Kidney (tissue), 14 donors: ENCODE measurements around the gene NSFL1C. TPM values are rescaled to one million over a fixed set of nuclear protein-coding genes. Genes with fewer than 3 reads are reported as not detected.

Experiments used
- DNase-seq, 5 donors: peaks; one replicate each; pipeline ENCODE4 v3.0.0-alpha.2; 2013 to 2020
- FAIRE-seq: peaks from 2 replicates; lab custom pipeline; 2012; peaks lifted over from hg19 to GRCh38; lab: Jason Lieb, UNC
- H3K27ac ChIP-seq, 2 donors: one replicate each; pipeline ENCODE4 v1.7.0; 2013; ENCODE audit warnings: low read depth in 2 of 2, low read length in 2 of 2, inconsistent platforms in 1 of 2
- H3K27me3 ChIP-seq: one replicate; pipeline ENCODE4 v1.7.1; 2013; ENCODE audit warnings: low read length, inconsistent platforms; ENCODE audit not compliant: control insufficient read depth, insufficient read depth
- H3K36me3 ChIP-seq, 3 donors: one replicate each; pipeline versions ENCODE4 v1.7.0 to v1.7.1; 2013; ENCODE audit warnings: low read length in 3 of 3, control low read depth in 1 of 3, inconsistent platforms in 1 of 3; ENCODE audit not compliant: insufficient read depth in 3 of 3, control insufficient read depth in 2 of 3
- H3K4me1 ChIP-seq, 3 donors: one replicate each; pipeline versions ENCODE4 v1.7.0 to v1.7.1; 2013; ENCODE audit warnings: low read length in 3 of 3, inconsistent platforms in 1 of 3, low read depth in 1 of 3; ENCODE audit not compliant: control insufficient read depth in 2 of 3, insufficient read depth in 2 of 3
- H3K4me3 ChIP-seq, 3 donors: one replicate each; pipeline versions ENCODE4 v1.7.0 to v1.8.1; 2013; ENCODE audit warnings: low read length in 3 of 3, control low read depth in 1 of 3, inconsistent platforms in 1 of 3
- H3K9ac ChIP-seq, 3 donors: one replicate each; pipeline versions ENCODE4 v1.7.0 to v1.7.1; 2013; ENCODE audit warnings: low read length in 3 of 3, control low read depth in 1 of 3, inconsistent platforms in 1 of 3
- H3K9me3 ChIP-seq, 3 donors: one replicate each; pipeline versions ENCODE4 v1.7.0 to v1.7.1; 2013; ENCODE audit warnings: low read length in 3 of 3, control low read depth in 1 of 3, inconsistent platforms in 1 of 3; ENCODE audit not compliant: control insufficient read depth in 2 of 3, insufficient read depth in 1 of 3
- CTCF ChIP-seq: IDR thresholded peaks from 3 replicates; pipeline ENCODE4 v1.5.1; 2012; ENCODE audit warnings: mild to moderate bottlenecking, moderate library complexity, borderline replicate concordance; ENCODE audit not compliant: insufficient read depth; ENCODE audit errors: extremely low read depth
- intact Hi-C: fragments of 100-400 bp; cut with DNase I; formaldehyde crosslinking; loops from one replicate; pipeline ENCODE4 v1.11.1; 2022
- polyA plus RNA-seq: library from polyadenylated mRNA; stranded (reverse); fragments of 350-450 nt; fragmentation: Illumina TruSeq; extraction: RNeasy Lipid Tissue Mini Kit (QIAGEN cat#74804); gene quantifications from one replicate; pipeline ENCODE4 v1.2.3, GENCODE V29; 2014; ENCODE audit warnings: low read depth, low replicate concordance; ENCODE audit not compliant: insufficient read depth
- total RNA-seq: library from RNA; stranded (reverse); fragmentation: NEBNext Ultra II Directional; extraction: Animal tissue kit (Norgen Biotek cat#: 25700); gene quantifications from one replicate; pipeline ENCODE4 v1.2.1, GENCODE V29; 2021
- donor health status: control.
- donor health status: control.
- donor health status: control.
- donor health status: control.
- donor health status: control.
- donor health status: DM: yes; HTN: yes; CAD: no.
- donor health status: Normal renal cell carcinoma (clear cell type).

Gene NSFL1C
- total and polyA plus RNA-seq, 2 donors from 2014 or later, result 76.1 to 78.2 TPM

GRCh38 chr20:1489764-1490436 lies 23.3 kb upstream of the NSFL1C start:
- H3K36me3 ChIP-seq, result no peaks in the 10 kb centered on the region
- no peak overlapping the region for H3K4me3 ChIP-seq
- H3K4me1 ChIP-seq, result no peaks in the 10 kb centered on the region
- no peak overlapping the region for H3K9ac ChIP-seq
- H3K27me3 ChIP-seq, result no peaks in the 10 kb centered on the region
- no peak for FAIRE-seq
- DNase-seq, result no peak
- H3K27ac ChIP-seq, result no peak overlapping the region
- H3K9me3 ChIP-seq, result no peaks in the 10 kb centered on the region
- intact Hi-C loops, result no loop called here
- no peak for TF ChIP-seq CTCF

GRCh38 chr20:1489325-1489724 lies 22.7 kb upstream of the NSFL1C start:
- Histone ChIP-seq H3K9me3 (no peaks in the 10 kb centered on the region), H3K4me1 (no peaks in the 10 kb centered on the region), H3K27me3 (no peaks in the 10 kb centered on the region), H3K36me3 (no peaks in the 10 kb centered on the region), H3K9ac (no peak overlapping the region), H3K4me3 (no peak overlapping the region), H3K27ac (no peak overlapping the region)
- no peak for TF ChIP-seq CTCF
- DNase-seq (no peak), FAIRE-seq (no peak)
- intact Hi-C loops, result no loop called here

GRCh38 chr20:1486566-1486965 lies 19.9 kb upstream of the NSFL1C start:
- no peaks in the 10 kb centered on the region for H3K27me3 ChIP-seq
- no peak overlapping the region for H3K4me3 ChIP-seq
- no peak for TF ChIP-seq CTCF
- DNase-seq (no peak), FAIRE-seq (no peak)
- no peaks in the 10 kb centered on the region for H3K4me1 ChIP-seq
- H3K9me3 ChIP-seq, result no peaks in the 10 kb centered on the region
- no peaks in the 10 kb centered on the region for H3K36me3 ChIP-seq
- intact Hi-C loops, result no loop called here
- H3K27ac ChIP-seq, result no peak overlapping the region
- no peak overlapping the region for H3K9ac ChIP-seq
